Gastrocnemius medialis (tissue), 4 donors: ENCODE data around the gene FSIP2. TPM values are rescaled to one million over a fixed set of nuclear protein-coding genes. Genes with fewer than 3 reads are reported as not detected.
"Not testable (repeated sequence)": the region's sequence is repeated elsewhere in the genome, so short reads cannot be mapped to it uniquely, and the experiment has no call there.

ENCODE experiments used
- ATAC-seq, 2 donors: fragments of 150-250 bp; one replicate each; pipeline ENCODE4 v1.9.1; 2016
- DNase-seq, 2 donors: peaks; one replicate each; pipeline ENCODE4 v3.0.0-alpha.2; 2019
- H3K27ac ChIP-seq, 4 donors: fragments of 200-600 bp; sonication (generic); 1 replicate in 1 of 4; 2 replicates in 3 of 4; pipeline ENCODE4 v1.5.1; 2016 to 2018; ENCODE audit warnings: mild to moderate bottlenecking in 2 of 4, moderate library complexity in 1 of 4
- H3K27me3 ChIP-seq, 3 donors: fragments of 200-600 bp; sonication (generic) in 2 of 3; 1 replicate in 1 of 3; 2 replicates in 2 of 3; pipeline versions ENCODE4 v1.5.1 to v1.6.0; 2016 to 2019; ENCODE audit warnings: mild to moderate bottlenecking in 1 of 3, moderate library complexity in 1 of 3
- H3K36me3 ChIP-seq, 2 donors: fragments of 200-600 bp; sonication (generic) in 1 of 2; one replicate each; pipeline ENCODE4 v1.5.1; 2017 to 2018
- H3K4me1 ChIP-seq, 2 donors: fragments of 200-600 bp; sonication (generic) in 1 of 2; one replicate each; pipeline ENCODE4 v1.5.1; 2016 to 2017; ENCODE audit warnings: mild to moderate bottlenecking in 2 of 2
- H3K4me3 ChIP-seq, 4 donors: fragments of 200-600 bp; sonication (generic) in 3 of 4; 1 replicate in 1 of 4; 2 replicates in 3 of 4; pipeline ENCODE4 v1.5.1; 2016 to 2019; ENCODE audit warnings: mild to moderate bottlenecking in 2 of 4
- H3K9me3 ChIP-seq, 3 donors: fragments of 200-600 bp; sonication (generic) in 2 of 3; 1 replicate in 1 of 3; 2 replicates in 2 of 3; pipeline ENCODE4 v1.5.1; 2016 to 2019
- POLR2A ChIP-seq, 2 donors: fragments of 450-650 bp; IDR thresholded peaks; one replicate each; pipeline ENCODE4 v1.6.1; 2017; ENCODE audit warnings: antibody characterized with exemption in 2 of 2, mild to moderate bottlenecking in 2 of 2, moderate library complexity in 2 of 2
- in situ Hi-C, 4 donors: fragments of 200-750 bp; cut with MboI; loops; one replicate each; pipeline versions ENCODE4 v1.15.0 to v1.8.0; 2017; ENCODE audit warnings: low sequenced_read_pairs in 4 of 4
- intact Hi-C: fragments of 100-400 bp; cut with DNase I; formaldehyde crosslinking; loops from one replicate; pipeline ENCODE4 v1.15.1; 2023; ENCODE audit warnings: low total_unique reads
- total RNA-seq, 4 donors: library from RNA; depleted of rRNA; stranded (reverse); fragments of >200 nt; gene quantifications; one replicate each; pipeline versions ENCODE4 v1.1.0 to v1.2.3, GENCODE V29; 2016
- TF ChIP-seq, protein P1 (sequence below), 5 experiments: fragments of 450-650 bp in 3 of 5; fragments of 200-600 bp in 2 of 5; sonication (generic) in 2 of 5; IDR thresholded peaks in 4 of 5; conservative IDR thresholded peaks in 1 of 5; 1 replicate in 4 of 5; 2 replicates in 1 of 5; pipeline ENCODE4 v1.5.1; 2016 to 2019; ENCODE audit warnings: antibody characterized with exemption in 5 of 5, mild to moderate bottlenecking in 3 of 5, moderate library complexity in 3 of 5

FSIP2 gene
- total RNA-seq, 4 donors from 2014 or later, result 0.04 to 0.17 (median 0.10) TPM; not detected in 1

DNA sequence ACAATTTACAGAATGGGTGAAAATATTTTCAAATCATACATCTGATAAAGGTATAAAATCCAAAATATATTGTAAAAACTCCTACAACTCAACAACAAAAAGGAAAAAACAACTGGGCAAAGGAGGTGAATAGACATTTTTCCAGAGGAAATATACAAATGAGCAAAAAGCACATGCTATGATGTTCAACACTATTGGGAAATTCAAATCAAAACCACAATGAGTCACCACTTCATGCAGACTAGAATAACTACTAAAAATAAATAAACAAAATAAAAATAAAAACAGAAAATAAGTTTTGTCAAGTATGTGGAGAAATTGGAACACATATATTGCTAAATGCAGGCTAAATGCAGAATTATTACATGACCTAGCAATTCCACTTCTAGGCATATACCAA, 120.9 kb downstream of the FSIP2 start:
- no peaks in the 10 kb centered on the region for H3K4me1 ChIP-seq
- intact Hi-C loops, result no loop called here
- no peaks in the 10 kb centered on the region for H3K36me3 ChIP-seq
- H3K27me3 ChIP-seq, result no peaks in the 10 kb centered on the region
- no peak for ATAC-seq
- no peak for TF ChIP-seq POLR2A (IDR thresholded peaks at IDR 0.05)
- TF ChIP-seq, protein P1, sequence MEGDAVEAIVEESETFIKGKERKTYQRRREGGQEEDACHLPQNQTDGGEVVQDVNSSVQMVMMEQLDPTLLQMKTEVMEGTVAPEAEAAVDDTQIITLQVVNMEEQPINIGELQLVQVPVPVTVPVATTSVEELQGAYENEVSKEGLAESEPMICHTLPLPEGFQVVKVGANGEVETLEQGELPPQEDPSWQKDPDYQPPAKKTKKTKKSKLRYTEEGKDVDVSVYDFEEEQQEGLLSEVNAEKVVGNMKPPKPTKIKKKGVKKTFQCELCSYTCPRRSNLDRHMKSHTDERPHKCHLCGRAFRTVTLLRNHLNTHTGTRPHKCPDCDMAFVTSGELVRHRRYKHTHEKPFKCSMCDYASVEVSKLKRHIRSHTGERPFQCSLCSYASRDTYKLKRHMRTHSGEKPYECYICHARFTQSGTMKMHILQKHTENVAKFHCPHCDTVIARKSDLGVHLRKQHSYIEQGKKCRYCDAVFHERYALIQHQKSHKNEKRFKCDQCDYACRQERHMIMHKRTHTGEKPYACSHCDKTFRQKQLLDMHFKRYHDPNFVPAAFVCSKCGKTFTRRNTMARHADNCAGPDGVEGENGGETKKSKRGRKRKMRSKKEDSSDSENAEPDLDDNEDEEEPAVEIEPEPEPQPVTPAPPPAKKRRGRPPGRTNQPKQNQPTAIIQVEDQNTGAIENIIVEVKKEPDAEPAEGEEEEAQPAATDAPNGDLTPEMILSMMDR (IDR thresholded peaks at IDR 0.05 in 4 of 5, conservative IDR thresholded peaks at IDR 0.05 in 1 of 5), result no peak
- DNase-seq, result no peak
- in situ Hi-C loops, result no loop called here
- no peaks in the 10 kb centered on the region for H3K9me3 ChIP-seq
- H3K4me3 ChIP-seq, result no peak overlapping the region
- no peak overlapping the region for H3K27ac ChIP-seq

DNA sequence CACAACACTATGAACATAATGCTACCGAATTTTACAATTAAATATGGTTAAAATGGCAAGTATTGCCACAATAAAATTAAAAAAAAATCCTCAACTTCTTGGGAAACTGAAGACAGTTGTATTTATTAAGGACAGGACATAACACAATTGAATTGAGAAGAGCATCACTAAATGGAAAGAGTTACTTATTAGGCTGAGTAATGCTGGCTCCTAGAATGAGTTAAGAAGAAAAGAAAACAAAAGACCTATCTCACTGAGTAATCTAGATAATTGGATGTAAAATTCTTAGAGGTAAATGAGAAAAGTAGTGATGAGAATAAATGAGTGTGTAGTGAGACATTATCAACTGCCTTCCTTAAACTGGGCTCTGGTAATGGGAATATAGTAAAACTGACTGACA, 121.7 kb downstream of the FSIP2 start:
- TF ChIP-seq POLR2A (IDR thresholded peaks at IDR 0.05), result no peak
- TF ChIP-seq, protein P1 (IDR thresholded peaks at IDR 0.05 in 4 of 5, conservative IDR thresholded peaks at IDR 0.05 in 1 of 5), result no peak
- Histone ChIP-seq H3K27ac (no peak overlapping the region), H3K27me3 (no peaks in the 10 kb centered on the region), H3K4me1 (no peaks in the 10 kb centered on the region), H3K36me3 (no peaks in the 10 kb centered on the region), H3K9me3 (no peaks in the 10 kb centered on the region), H3K4me3 (no peak overlapping the region)
- DNase-seq, result no peak
- in situ Hi-C loops, result no loop called here
- no peak for ATAC-seq
- intact Hi-C loops, result no loop called here

DNA sequence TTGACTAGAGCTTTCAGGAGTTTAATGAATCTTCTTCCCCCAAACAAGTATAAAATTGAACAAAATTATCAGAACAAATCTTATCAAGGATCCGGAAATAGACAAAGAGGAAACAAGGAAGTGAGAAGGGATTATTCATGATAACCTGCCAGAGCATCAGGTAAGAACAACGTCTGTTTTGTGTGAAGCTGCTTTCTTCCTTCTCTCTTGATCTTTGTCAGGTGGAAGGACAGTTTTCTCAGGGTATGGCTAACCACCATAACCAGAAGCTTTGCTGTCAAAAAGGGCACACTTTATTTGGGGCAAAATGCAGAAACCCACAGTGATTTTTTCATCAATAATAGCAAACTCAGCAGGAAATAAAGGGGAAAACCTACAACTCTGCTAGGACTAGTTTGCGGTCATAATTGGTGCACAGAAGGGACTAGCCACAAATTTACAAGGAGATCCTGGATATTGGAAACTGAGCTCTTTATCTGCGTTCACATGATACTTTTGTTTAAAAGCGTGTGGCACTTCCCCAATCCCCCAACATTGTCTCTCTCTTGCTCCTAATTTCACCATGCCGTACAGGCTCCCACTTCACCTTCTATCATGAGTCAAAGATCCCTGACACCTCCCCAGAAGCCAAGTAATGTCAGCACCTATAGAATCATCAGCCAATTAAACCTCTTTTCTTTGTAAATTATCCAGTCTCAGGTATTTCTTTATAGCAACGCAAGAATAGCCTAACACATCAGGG, 124.2 kb downstream of the FSIP2 start:
- Histone ChIP-seq H3K27me3 (no peaks in the 10 kb centered on the region), H3K36me3 (no peaks in the 10 kb centered on the region), H3K4me3 (no peak overlapping the region), H3K4me1 (no peaks in the 10 kb centered on the region), H3K27ac (no peak overlapping the region), H3K9me3 (no peaks in the 10 kb centered on the region)
- TF ChIP-seq, protein P1 (IDR thresholded peaks at IDR 0.05 in 4 of 5, conservative IDR thresholded peaks at IDR 0.05 in 1 of 5), result no peak
- ATAC-seq, result no peak
- DNase-seq, result no peak
- intact Hi-C loops, result no loop called here
- in situ Hi-C loops, result no loop called here

DNA sequence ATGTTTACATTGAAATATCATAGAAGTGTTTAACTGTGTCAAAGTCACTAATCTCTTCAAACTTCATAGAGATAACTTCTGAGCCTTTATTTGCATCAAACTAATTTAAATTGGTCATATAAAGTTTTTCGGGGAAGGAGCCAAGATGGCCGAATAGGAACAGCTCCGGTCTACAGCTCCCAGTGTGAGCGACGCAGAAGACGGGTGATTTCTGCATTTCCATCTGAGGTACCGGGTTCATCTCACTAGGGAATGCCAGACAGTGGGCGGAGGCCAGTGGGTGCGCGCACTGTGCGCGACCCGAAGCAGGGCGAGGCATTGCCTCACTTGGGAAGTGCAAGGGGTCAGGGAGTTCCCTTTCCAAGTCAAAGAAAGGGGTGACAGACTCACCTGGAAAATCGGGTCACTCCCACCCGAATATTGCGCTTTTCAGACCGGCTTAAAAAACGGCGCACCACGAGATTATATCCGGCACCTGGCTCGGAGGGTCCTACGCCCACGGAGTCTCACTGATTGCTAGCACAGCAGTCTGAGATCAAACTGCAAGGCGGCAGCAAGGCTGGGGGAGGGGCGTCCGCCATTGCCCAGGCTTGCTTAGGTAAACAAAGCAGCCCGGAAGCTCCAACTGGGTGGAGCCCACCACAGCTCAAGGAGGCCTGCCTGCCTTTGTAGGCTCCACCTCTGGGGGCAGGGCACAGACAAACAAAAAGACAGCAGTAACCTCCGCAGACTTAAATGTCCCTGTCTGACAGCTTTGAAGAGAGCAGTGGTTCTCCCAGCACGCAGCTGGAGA, 126.1 kb downstream of the FSIP2 start:
- H3K4me1 ChIP-seq, intact Hi-C loops: not testable (repeated sequence)

DNA sequence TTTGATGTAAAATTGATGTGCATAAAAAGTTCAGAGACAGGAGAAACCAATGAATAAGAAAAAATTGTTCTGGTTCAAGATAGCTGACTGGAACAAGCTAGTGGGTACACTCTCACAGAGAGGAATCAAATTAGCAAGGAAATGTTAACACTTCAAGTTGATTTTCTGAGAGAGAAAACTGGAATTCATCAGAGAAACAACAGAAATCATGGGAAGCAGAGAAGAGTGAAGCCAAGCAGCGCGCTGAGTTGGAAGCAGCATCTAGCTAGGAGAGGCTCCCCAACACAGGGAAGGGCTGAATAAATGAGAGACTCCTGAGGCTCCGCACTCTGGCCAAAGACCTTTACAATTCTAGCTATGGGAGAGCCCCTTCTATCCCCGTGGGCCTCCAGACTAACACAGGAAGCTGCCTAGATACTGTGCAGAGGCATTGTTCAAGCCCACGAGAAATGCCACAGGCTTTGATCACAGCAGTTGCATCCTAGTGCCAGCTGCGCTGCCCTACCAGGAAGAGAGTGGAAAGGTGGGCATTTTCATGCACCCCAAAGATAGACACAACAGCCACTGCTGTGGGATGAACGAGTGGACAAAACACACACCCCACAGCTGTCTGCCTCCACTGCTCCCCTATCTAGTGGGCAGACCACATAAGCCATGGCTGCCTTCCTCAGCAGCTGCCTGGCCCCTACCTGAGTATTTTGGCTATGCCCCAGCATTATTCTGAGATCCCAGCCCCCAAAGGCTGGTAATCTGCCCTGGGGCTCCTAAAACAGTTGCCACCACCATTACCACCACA, 136.7 kb downstream of the FSIP2 start:
- in situ Hi-C loops (no loop called here), intact Hi-C loops (no loop called here)
- H3K27me3 ChIP-seq, result no peaks in the 10 kb centered on the region
- H3K36me3 ChIP-seq, result no peaks in the 10 kb centered on the region
- H3K4me1 ChIP-seq, result no peaks in the 10 kb centered on the region
- no peak for TF ChIP-seq POLR2A (IDR thresholded peaks at IDR 0.05)
- TF ChIP-seq, protein P1 (IDR thresholded peaks at IDR 0.05 in 4 of 5, conservative IDR thresholded peaks at IDR 0.05 in 1 of 5), result no peak
- ATAC-seq, result no peak
- no peak overlapping the region for H3K27ac ChIP-seq
- no peak overlapping the region for H3K4me3 ChIP-seq
- H3K9me3 ChIP-seq, result no peaks in the 10 kb centered on the region
- no peak for DNase-seq

More for the DNA sequence above, 126.1 kb downstream of the FSIP2 start:
- H3K27me3 ChIP-seq, in situ Hi-C loops, H3K27ac ChIP-seq, H3K9me3 ChIP-seq, ATAC-seq, H3K36me3 ChIP-seq, DNase-seq, H3K4me3 ChIP-seq: not testable (repeated sequence)
